Fibroblast of lung (primary cell): ENCODE data around the gene TARBP1.

Source experiments
- EZH2 ChIP-seq: IDR thresholded peaks from 2 replicates; pipeline ENCODE4 v1.5.1; 2012; ENCODE audit warnings: low read length, control low read depth, mild to moderate bottlenecking; ENCODE audit errors: missing control alignments
- TF ChIP-seq, protein P1 (sequence below), 2 donors: IDR thresholded peaks in 1 of 2; conservative IDR thresholded peaks in 1 of 2; 1 replicate in 1 of 2; 2 replicates in 1 of 2; pipeline ENCODE4 v1.5.1; 2011 to 2012; ENCODE audit warnings: low read length in 2 of 2, control low read depth in 1 of 2, inconsistent platforms in 1 of 2, low read depth in 1 of 2, mild to moderate bottlenecking in 1 of 2

- TF ChIP-seq, protein P1, sequence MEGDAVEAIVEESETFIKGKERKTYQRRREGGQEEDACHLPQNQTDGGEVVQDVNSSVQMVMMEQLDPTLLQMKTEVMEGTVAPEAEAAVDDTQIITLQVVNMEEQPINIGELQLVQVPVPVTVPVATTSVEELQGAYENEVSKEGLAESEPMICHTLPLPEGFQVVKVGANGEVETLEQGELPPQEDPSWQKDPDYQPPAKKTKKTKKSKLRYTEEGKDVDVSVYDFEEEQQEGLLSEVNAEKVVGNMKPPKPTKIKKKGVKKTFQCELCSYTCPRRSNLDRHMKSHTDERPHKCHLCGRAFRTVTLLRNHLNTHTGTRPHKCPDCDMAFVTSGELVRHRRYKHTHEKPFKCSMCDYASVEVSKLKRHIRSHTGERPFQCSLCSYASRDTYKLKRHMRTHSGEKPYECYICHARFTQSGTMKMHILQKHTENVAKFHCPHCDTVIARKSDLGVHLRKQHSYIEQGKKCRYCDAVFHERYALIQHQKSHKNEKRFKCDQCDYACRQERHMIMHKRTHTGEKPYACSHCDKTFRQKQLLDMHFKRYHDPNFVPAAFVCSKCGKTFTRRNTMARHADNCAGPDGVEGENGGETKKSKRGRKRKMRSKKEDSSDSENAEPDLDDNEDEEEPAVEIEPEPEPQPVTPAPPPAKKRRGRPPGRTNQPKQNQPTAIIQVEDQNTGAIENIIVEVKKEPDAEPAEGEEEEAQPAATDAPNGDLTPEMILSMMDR (conservative IDR thresholded peaks at IDR 0.05 in 1 of 2, IDR thresholded peaks at IDR 0.05 in 1 of 2; ENCODE audit: low read depth in 1 of 2, low read length in 2 of 2) = no peak
- no peak for TF ChIP-seq EZH2
Measured at GRCh38 chr1:234362558-234362957, 116.4 kb downstream of the TARBP1 start.
